Measurements from ENCODE around the gene GRK7. TPM values are rescaled to one million over a fixed set of nuclear protein-coding genes. Genes with fewer than 3 reads are reported as not detected.

GRK7 gene
- total RNA-seq, 1 experiment from 2014 or later = not detected

DNA sequence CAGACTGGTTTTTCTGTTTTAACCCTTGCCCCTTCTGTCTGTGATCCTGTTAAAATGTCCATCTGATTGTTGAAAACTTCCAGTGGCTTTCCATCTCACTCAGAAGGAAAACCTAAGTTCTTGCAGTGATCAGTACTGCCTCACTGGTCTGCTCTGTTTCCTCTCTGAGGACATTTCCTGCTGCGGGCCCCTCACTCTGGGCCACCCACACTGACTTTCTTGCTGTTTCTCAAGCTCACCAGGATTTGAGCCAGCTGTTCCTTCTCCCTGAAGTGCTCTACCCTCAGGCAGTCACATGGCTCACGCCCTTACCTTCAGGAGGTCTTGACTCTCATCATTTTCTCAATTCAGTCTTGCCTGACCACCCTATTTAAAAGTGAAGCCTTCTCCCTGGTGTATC lies 1.8 kb downstream of the GRK7 start:
- no peak for DNase-seq (ENCODE audit: low spot score)
- POLR2A ChIA-PET (ENCODE audit: low non-redundant PET) = no interaction called here
- CTCF ChIA-PET = no interaction called here

GRCh38 chr3:141767066-141767465 lies 3.9 kb downstream of the GRK7 start:
- H3K27ac ChIP-seq (ENCODE audit: low read depth, low read length, poor library complexity, severe bottlenecking) = no peak overlapping the region
- no TSS peak for BruUV-seq (replicated peaks)
- H3K36me3 ChIP-seq (ENCODE audit: insufficient read depth, low read length, poor library complexity, severe bottlenecking) = no peaks in the 10 kb centered on the region
- no peak for DNase-seq (ENCODE audit: low spot score)
- intact Hi-C loops (cut with micrococcal nuclease; ENCODE audit: unreplicated experiment) = no loop called here
- TF ChIP-seq EZH2 (IDR thresholded peaks at IDR 0.05; ENCODE audit: borderline replicate concordance, low read depth, low read length, poor library complexity, severe bottlenecking) = no peak
- TF ChIP-seq, protein P1, sequence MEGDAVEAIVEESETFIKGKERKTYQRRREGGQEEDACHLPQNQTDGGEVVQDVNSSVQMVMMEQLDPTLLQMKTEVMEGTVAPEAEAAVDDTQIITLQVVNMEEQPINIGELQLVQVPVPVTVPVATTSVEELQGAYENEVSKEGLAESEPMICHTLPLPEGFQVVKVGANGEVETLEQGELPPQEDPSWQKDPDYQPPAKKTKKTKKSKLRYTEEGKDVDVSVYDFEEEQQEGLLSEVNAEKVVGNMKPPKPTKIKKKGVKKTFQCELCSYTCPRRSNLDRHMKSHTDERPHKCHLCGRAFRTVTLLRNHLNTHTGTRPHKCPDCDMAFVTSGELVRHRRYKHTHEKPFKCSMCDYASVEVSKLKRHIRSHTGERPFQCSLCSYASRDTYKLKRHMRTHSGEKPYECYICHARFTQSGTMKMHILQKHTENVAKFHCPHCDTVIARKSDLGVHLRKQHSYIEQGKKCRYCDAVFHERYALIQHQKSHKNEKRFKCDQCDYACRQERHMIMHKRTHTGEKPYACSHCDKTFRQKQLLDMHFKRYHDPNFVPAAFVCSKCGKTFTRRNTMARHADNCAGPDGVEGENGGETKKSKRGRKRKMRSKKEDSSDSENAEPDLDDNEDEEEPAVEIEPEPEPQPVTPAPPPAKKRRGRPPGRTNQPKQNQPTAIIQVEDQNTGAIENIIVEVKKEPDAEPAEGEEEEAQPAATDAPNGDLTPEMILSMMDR (conservative IDR thresholded peaks at IDR 0.05; ENCODE audit: low read depth, low read length) = no peak
- ChIA-PET CTCF (no interaction called here), POLR2A (ENCODE audit: low non-redundant PET) (no interaction called here)
- no peaks in the 10 kb centered on the region for H3K27me3 ChIP-seq (replicated peaks; ENCODE audit: insufficient read depth, low read depth, low read length, poor library complexity)
- no peaks in the 10 kb centered on the region for H3K9me3 ChIP-seq (ENCODE audit: low read depth, low read length, poor library complexity, severe bottlenecking)
- H3K4me3 ChIP-seq (ENCODE audit: low read depth, low read length, poor library complexity, severe bottlenecking) = no peak overlapping the region
- H3K4me1 ChIP-seq (ENCODE audit: insufficient read depth, low read length, poor library complexity, severe bottlenecking) = no peaks in the 10 kb centered on the region

More for the DNA sequence above, 1.8 kb downstream of the GRK7 start:
- H3K27ac ChIP-seq (ENCODE audit: low read depth, low read length, poor library complexity, severe bottlenecking) = no peak overlapping the region
- H3K9me3 ChIP-seq (ENCODE audit: low read depth, low read length, poor library complexity, severe bottlenecking) = no peaks in the 10 kb centered on the region
- no TSS peak for BruUV-seq (replicated peaks)
- H3K4me1 ChIP-seq (ENCODE audit: insufficient read depth, low read length, poor library complexity, severe bottlenecking) = no peaks in the 10 kb centered on the region
- intact Hi-C loops (cut with micrococcal nuclease; ENCODE audit: unreplicated experiment) = no loop called here
- no peaks in the 10 kb centered on the region for H3K27me3 ChIP-seq (replicated peaks; ENCODE audit: insufficient read depth, low read depth, low read length, poor library complexity)
- no peak overlapping the region for H3K4me3 ChIP-seq (ENCODE audit: low read depth, low read length, poor library complexity, severe bottlenecking)
- no peaks in the 10 kb centered on the region for H3K36me3 ChIP-seq (ENCODE audit: insufficient read depth, low read length, poor library complexity, severe bottlenecking)
- no peak for TF ChIP-seq EZH2 (IDR thresholded peaks at IDR 0.05; ENCODE audit: borderline replicate concordance, low read depth, low read length, poor library complexity, severe bottlenecking)
- TF ChIP-seq, protein P1 (conservative IDR thresholded peaks at IDR 0.05; ENCODE audit: low read depth, low read length) = no peak

GRCh38 chr3:141769221-141769894 lies 6.2 kb downstream of the GRK7 start:
- intact Hi-C loops (cut with micrococcal nuclease; ENCODE audit: unreplicated experiment) = no loop called here
- Histone ChIP-seq H3K27ac (ENCODE audit: low read depth, low read length, poor library complexity, severe bottlenecking) (no peak overlapping the region), H3K4me1 (ENCODE audit: insufficient read depth, low read length, poor library complexity, severe bottlenecking) (no peaks in the 10 kb centered on the region), H3K9me3 (ENCODE audit: low read depth, low read length, poor library complexity, severe bottlenecking) (no peaks in the 10 kb centered on the region), H3K27me3 (replicated peaks; ENCODE audit: insufficient read depth, low read depth, low read length, poor library complexity) (no peaks in the 10 kb centered on the region), H3K4me3 (ENCODE audit: low read depth, low read length, poor library complexity, severe bottlenecking) (no peak overlapping the region), H3K36me3 (ENCODE audit: insufficient read depth, low read length, poor library complexity, severe bottlenecking) (no peaks in the 10 kb centered on the region)
- ChIA-PET CTCF (no interaction called here), POLR2A (ENCODE audit: low non-redundant PET) (interaction anchor here (0.5 kb wide), 1 partner anchor 16 kb away, joined by 6 read pairs; no protein-coding TSS in a partner anchor)
- no TSS peak for BruUV-seq (replicated peaks)
- DNase-seq (ENCODE audit: low spot score) = no peak
- TF ChIP-seq, protein P1 (conservative IDR thresholded peaks at IDR 0.05; ENCODE audit: low read depth, low read length) = no peak
- no peak for TF ChIP-seq EZH2 (IDR thresholded peaks at IDR 0.05; ENCODE audit: borderline replicate concordance, low read depth, low read length, poor library complexity, severe bottlenecking)
